GM13976 (cell line): ENCODE data around the gene RGS7.

Source experiments
- DNase-seq: peaks from one replicate; pipeline ENCODE4 v3.0.0; 2012; ENCODE audit warnings: low spot score
- in situ Hi-C: fragments of 300-500 bp; cut with MboI; formaldehyde crosslinking; loops from one replicate; pipeline ENCODE4 v1.12.0; 2022; ENCODE audit warnings: low sequenced_read_pairs, mixed read lengths, inconsistent platforms; ENCODE audit not compliant: unreplicated experiment
- TF ChIP-seq, protein P1 (sequence below): IDR thresholded peaks from 2 replicates; pipeline ENCODE4 v1.5.1; 2012; ENCODE audit warnings: borderline replicate concordance, mild to moderate bottlenecking; ENCODE audit not compliant: insufficient read depth; ENCODE audit errors: extremely low read depth, missing control alignments, control extremely low read depth

Gene RGS7

DNA sequence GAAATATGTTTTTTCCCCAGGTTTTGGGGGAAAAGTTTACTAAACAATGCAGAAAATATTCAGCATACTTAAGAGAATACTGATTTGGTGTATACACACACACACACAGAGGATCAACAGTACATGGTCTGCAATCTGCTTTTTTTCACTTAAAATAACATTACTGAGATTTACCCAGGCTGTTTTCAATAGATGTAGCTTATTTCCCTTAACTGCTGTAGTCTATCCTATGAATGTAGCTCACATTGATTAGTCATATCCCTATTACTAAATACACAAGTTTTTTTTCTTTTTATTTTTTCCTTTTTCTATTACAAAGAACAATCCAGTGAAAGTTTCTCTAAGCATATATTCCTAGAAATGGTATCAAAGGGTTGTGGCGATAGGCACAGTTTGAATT lies 478.4 kb downstream of the RGS7 start:
- TF ChIP-seq, protein P1, sequence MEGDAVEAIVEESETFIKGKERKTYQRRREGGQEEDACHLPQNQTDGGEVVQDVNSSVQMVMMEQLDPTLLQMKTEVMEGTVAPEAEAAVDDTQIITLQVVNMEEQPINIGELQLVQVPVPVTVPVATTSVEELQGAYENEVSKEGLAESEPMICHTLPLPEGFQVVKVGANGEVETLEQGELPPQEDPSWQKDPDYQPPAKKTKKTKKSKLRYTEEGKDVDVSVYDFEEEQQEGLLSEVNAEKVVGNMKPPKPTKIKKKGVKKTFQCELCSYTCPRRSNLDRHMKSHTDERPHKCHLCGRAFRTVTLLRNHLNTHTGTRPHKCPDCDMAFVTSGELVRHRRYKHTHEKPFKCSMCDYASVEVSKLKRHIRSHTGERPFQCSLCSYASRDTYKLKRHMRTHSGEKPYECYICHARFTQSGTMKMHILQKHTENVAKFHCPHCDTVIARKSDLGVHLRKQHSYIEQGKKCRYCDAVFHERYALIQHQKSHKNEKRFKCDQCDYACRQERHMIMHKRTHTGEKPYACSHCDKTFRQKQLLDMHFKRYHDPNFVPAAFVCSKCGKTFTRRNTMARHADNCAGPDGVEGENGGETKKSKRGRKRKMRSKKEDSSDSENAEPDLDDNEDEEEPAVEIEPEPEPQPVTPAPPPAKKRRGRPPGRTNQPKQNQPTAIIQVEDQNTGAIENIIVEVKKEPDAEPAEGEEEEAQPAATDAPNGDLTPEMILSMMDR, result no peak
- no peak for DNase-seq
- in situ Hi-C loops, result no loop called here

DNA sequence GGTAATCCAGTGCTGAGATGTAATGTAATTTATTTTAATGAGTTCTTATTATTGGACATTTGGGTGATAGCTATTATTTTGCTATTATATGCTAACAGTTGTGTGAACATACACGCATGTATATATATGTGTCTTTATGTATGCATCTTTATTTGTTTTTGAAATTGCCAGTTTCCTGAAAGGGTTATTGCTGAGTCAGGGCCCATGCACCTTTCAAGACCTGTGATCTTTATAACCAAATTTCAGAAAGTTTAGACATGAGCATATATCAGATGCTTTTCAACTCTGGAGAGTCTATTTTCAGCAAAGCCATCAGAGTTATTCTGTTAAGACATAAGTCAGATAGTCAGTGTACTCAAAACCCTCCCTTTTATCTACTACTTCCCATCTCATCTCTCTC lies 479.4 kb downstream of the RGS7 start:
- in situ Hi-C loops, result no loop called here
- TF ChIP-seq, protein P1, result no peak
- DNase-seq, result no peak

DNA sequence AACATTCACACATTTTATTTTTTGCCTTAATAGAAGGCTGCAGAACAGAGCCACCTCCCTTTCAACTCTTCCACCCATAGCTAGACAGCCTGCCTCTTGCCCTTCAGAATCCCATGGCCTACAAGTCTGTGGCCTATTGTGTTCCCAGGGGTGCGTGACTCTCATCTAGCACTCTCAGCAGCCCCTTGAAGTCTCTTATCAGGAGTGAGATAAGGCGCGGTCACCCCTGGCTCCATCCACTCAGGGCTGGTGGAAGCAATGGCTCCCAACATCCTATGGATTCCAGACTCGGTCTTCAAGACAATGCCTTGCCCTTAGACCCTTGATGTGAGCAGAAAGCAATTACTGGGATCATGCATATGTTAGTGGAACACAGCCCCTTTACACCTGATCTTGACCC lies 480.9 kb downstream of the RGS7 start:
- in situ Hi-C loops, result no loop called here
- DNase-seq, result no peak
- TF ChIP-seq, protein P1, result no peak

DNA sequence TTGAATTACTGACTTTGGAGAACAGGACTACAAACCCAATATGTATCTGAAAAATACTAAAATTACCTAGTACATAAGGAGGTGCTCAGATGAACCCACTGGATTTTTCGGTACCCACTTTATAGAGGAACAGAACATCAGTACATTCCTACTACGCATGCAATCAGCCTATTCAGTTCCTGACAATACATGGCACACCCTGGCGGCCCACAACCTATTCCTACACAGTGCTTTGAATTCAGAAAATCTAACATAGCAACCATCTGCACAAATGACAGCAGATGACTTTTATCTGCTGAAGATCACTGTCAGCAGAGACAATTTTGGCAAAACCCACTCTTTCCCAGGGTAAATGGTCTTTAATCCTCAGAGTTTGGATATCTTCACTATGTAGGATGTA lies 487.9 kb downstream of the RGS7 start:
- in situ Hi-C loops, result no loop called here
- no peak for DNase-seq

DNA sequence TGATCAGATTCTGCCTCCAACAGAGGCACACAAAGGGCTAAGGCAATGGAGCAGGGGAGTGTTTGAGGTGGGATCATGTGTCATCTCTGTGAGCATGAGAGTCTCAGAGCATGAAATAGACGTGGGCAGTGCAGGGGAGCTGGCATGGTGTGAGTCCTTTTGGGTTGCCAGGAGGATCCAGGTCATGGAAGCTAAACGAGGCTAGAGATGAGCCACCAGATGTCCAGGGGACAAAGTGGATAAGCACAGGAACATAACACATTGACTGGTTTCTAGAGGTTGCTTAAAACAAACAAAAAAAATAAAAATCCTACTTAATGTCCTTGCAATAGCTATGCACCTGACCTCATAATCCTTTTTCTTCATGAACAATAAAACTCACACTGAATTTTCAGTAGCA lies 490.3 kb downstream of the RGS7 start:
- TF ChIP-seq, protein P1, result no peak

More for the DNA sequence above, 487.9 kb downstream of the RGS7 start:
- TF ChIP-seq, protein P1, result no peak

DNA sequence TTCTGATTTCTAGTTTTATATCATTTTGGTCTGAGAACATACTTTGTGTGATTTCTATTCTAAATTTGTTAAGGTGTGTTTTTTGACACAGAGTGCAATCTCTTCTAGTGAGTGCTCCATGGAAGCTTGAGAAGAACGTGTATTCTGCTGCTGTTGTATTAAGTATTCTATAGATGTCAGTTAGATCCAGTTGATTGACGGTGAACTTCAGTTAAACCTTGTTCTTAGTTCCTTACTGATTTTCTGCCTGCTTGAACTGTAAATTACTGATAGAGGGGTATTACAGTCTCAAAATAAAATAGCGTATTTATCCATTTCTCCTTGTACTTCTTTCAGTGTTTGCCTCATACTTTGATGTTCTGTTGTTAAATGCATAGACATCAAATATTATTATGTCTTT lies 497.0 kb downstream of the RGS7 start:
- in situ Hi-C loops, result no loop called here
- TF ChIP-seq, protein P1, result no peak
- no peak for DNase-seq

More for the DNA sequence above, 490.3 kb downstream of the RGS7 start:
- no peak for DNase-seq
- in situ Hi-C loops, result no loop called here

DNA sequence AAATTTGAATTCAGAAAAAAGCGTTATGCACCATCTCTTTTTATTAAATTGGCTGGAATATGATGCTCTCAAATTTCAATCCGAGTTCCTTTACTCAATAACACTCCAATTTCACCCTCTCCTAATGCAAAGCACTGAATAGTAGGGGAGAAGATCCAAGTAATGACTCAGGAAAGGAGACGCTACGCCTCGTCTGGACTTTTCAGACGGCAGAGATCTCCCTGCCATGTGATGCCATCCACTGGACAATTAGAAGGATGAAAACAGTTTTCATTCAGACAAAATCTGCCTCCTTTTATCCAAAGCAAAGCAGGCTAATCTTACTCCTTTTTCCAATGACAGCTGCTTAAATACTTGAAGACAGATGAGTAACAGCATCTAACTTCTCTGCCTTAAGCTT lies 502.6 kb downstream of the RGS7 start:
- TF ChIP-seq, protein P1, result no peak
- DNase-seq, result no peak
- in situ Hi-C loops, result no loop called here
